C4-2B (cell line): Measurements from ENCODE around the gene LRRC3.

ENCODE experiments used
- CTCF ChIP-seq: fragments of 450-650 bp; conservative IDR thresholded peaks from 2 replicates; pipeline ENCODE4 v1.5.1; 2017; ENCODE audit warnings: mild to moderate bottlenecking
- ZFX ChIP-seq: fragments of 450-650 bp; IDR thresholded peaks from 2 replicates; pipeline ENCODE4 v1.6.1; 2017

GRCh38 chr21:44462834-44463200, 7.5 kb downstream of the LRRC3 start:
- TF ChIP-seq CTCF (no peak), ZFX (no peak)
